NCI-H524 treated with DMSO at 0.1 percent for 48 hours (cell line): Measurements from ENCODE around the gene IFI44L.

Experiments used
- DNase-seq: peaks from one replicate; lab custom pipeline; 2025; lab: John Stamatoyannopoulos, UW

IFI44L gene

GRCh38 chr1:78688697-78689096 is 68.4 kb downstream of the IFI44L start:
- DNase-seq = no peak

GRCh38 chr1:78690516-78690915 is 70.3 kb downstream of the IFI44L start:
- DNase-seq = no peak

- DNase-seq = no peak
These were observed 71.9 kb downstream of the IFI44L start for GRCh38 chr1:78691995-78692747.
